Activated CD4-positive, alpha-beta T cell treated with anti-CD3 and anti-CD28 coated beads, Interleukin-2, Interleukin-4, amounts not matched to agents 100 ng/mL and 50 ng/mL, durations not matched to agents 16 hours and 8 hours (primary cell): ENCODE results near the gene DHDDS.

Experiments used
- DNase-seq: peaks from one replicate; pipeline ENCODE4 v3.0.0-alpha.2; 2020; ENCODE audit warnings: low spot score

Gene DHDDS

DNA sequence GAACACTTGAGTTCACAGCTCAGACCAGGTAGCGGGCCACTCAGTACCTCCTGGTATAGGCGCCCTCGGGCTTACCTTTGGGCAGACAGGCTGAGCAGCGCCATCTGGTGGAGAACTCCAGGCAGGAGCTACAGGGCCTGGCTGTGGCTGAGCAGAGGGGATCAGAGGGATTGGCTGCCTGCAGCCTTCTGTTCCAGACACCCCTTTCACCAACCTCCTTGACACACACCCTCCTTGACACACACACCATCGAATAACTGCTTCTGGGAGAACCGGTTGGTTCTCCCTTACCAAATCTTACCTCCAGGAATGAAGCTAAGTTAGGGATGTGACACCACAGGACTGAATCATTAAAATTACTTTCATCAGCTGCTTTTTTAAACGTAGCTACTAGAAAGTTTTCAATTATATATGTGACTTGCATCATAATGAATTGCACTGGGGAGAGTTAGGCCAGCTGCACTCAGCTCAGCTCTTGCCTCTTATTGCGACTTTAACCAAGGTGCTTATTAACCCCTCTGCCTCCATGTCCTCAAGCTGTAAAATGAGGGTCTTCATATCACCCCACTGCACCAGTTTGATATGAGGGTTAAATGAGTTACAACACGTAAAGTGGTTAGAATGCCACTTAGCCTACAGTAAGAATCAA lies 14.9 kb upstream of the DHDDS start:
- DNase-seq = peak; percentile 87

DNA sequence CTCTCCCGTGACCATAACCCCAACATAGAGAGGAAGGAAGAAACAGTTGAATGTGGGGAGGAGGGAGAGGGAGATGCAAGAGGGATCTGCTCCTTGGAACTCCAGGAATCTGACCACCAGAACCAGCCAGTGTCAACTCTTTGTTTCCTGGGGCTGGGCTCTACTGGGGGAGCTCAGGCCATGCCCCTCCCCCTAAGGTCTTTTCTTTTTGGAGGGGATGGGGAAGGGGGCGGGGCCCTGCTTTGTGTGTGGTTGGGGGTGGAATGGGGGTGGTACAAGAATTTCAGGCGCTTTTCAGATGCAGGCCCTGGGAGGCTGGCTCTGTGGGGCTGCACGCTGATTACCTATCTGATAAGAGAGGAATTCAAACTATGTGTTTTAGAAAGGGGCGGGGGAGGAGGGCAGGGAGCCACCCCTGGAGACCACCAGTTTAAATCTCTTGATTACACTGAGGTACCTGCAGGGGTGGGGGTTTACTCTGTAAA lies 13.2 kb upstream of the DHDDS start:
- DNase-seq = no peak

DNA sequence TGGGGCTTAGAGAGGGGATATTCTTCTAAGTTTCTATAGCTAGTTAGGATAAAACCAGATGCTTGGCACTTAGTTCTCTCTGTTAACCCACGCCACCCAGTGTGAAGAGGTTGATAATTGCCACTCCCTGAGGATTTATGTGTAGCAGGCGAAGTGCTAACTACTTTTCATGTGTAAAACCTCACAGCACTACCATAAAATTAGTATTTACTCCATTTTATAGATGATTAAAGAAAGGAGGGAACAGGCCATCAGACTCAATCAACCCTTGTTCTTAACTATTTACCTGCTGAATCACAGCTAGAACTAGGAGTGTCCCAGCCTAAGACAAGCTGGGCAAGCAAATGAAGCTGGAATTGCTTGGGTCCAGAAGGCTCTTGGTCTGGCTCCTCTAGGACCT lies 12.6 kb upstream of the DHDDS start:
- no peak for DNase-seq

DNA sequence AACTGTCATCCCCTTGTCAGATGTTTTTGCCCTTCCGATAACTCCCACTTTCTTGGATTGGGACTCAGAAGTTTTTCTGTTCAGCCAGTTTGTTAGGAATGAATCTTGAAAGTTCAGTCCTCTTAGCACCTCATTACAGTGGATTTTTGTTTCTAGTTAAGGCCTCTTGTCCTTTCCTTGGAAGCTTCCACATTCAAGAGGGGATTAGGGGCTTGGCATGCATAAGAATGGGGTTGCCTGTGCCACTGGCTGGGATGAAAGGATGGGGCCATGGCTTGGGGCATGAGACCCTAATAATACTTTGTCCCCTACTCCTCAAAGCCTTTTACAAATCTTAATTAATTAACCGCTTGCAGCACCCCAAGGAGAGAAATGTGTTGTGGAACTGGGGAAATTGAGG lies 2.4 kb upstream of the DHDDS start:
- DNase-seq = no peak

DNA sequence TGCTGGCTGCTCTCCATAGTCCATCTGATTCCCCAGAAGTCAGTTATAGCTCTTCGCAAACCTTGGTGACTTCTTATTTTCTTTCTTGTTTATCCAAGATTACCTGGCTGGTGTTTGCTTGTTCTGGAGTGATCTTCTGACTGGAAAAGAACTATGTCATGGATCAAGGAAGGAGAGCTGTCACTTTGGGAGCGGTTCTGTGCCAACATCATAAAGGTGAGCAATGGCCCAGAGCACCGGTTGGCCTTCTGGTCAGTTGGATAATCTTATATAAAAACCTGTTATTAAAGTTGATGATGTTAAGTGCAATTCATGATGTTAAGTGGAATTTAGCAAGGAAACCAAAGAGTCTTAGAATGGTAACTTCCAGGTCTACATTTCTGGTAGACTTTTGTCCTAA lies 672 bp downstream of the DHDDS start:
- no peak for DNase-seq

DNA sequence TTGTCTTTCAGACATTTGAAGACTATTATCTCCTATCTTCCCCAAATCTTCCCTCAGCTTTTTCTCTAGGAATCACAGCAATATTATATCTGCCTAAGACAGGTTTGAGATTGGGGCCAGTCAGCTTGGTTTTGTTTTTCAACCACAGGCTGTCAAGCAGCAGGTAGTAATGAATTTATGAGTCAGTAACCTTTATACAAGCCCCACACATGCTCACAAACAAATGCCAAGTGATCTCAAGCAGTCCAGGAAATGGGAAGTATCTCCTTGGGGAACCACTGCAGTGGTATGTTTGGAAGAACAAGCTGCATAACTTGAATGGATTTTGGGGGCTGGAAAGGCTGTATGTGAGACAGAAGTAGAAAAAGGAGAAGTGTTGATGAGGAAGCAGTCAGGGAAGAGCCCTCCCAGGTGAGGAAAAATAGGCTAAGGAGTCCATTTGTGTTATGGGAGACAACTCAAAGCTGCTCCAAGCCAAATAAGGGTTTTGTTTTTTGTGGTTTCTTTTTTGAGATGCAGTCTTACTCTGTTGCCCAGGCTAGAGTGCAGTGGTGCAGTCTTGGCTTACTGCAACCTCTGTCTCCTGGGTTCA lies 2.1 kb downstream of the DHDDS start:
- no peak for DNase-seq

DNA sequence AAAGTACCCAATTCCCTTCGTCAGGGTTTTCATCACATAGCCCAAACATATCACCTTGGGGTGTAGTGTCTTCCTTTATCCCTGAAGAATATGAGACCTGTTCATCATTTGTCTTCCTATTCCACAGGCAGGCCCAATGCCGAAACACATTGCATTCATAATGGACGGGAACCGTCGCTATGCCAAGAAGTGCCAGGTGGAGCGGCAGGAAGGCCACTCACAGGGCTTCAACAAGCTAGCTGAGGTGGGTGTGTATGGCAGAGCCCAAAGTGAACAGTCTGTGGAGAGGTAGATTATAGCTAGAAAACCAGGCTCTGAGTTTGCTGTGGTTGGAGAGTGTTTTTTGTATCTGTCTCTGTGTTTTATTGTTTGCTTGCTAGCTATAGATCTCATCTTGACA lies 5.9 kb downstream of the DHDDS start:
- no peak for DNase-seq

DNA sequence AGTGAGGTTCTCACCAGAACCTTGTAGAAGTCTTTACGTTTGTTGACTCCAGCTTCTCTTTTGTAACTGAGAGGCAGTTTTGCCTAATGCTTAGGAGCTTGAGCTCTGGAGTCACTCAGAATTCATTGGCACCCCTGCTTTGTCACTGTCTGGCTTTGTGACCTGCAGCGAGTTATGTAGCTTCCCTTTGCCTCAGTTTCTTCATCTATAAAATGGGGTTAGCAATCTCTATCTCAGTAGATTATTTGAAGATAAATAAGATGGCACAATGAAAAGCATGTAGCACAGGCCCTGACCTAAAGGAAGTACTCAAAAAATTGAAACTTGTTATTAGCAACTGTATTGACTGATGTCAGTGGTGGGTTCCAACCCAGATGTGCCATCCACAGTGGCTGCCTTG lies 8.1 kb downstream of the DHDDS start:
- no peak for DNase-seq

DNA sequence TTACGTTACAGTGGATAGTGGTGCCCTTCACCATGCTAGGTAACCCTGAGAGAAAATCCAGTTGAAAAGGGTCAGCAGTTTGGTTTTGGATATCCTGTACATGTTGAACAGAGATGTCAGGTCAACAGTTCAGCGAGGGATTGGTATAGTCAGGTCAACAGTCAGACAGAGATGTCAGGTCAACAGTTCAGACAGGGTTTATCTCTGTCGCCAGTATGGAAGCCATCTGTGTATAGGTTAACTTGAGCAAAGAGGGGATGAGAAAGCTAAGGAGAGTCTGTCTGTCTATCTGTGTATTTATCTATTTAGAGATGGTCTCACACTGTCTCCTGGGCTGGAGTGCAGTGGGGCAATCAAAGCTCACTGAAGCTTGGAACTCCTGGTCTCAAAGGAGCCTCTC lies 17.7 kb downstream of the DHDDS start:
- no peak for DNase-seq

DNA sequence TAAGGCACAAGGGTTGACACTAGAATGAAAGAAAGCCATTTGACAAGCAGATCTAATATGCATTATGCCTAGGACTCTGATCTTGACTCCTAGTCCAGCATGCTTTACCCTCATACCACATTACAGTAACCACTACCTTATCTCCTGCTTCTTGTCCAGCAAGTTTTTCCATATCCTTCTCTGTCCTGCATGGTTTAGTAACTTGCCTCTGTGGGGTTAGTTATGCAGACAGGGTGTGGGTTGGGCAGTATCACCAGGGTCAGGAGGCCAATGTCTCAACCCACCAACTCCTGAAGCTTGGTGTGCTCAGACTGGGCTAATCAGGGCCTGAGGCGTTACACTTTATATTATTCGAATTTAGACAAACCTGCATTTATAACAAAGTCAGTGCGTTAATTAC lies 18.8 kb downstream of the DHDDS start:
- no peak for DNase-seq

DNA sequence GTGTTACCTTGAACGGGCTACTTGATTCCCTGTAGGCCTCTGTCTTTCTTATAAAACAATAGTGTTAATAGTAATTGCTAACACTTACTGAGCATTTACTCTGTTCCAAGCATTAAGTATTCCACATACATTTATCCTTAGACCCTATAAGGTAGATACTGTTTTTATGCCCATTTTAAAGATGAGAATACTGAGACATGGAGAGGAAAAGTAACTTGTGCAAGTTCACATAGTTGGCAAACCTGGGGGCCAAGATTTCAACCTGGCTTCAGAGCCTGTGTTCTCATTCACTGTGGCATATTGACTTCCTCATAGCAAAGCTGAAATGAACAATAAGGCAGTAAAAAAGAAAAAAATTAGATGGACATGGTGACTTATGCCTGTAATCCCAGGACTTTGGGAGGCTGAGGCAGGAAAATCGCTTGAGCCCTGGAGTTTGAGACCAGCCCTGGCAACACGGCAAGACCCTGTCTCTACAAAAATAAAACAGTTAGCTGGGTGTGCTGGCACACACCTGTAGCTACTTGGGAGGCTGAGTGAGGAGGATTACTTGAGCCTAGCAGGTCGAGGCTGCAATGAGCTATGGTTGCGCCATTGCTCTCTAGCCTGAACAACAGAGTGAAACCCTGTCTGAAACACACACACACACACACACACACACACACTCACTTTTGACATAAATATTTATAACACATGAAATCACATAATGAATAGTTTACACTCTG lies 20.5 kb downstream of the DHDDS start:
- DNase-seq = no peak

DNA sequence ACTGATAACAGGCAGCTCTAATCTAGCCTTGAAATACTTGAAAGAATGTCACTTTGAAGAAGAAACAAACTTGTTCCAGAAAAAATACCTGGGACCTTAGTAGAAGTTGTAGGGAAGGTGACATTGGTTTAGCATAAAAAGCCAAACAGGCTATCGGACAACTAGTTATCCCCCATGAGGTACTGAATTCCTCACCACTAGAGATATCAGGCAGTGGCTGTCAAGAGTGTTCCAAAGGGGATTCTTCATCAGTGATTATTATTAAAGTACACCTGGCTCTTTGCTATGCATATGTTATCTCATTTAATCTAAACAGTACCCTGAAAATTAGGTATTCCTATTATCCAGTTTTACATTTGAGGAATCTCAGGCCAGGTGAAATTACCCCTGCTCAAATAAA lies 27.0 kb downstream of the DHDDS start:
- no peak for DNase-seq

DNA sequence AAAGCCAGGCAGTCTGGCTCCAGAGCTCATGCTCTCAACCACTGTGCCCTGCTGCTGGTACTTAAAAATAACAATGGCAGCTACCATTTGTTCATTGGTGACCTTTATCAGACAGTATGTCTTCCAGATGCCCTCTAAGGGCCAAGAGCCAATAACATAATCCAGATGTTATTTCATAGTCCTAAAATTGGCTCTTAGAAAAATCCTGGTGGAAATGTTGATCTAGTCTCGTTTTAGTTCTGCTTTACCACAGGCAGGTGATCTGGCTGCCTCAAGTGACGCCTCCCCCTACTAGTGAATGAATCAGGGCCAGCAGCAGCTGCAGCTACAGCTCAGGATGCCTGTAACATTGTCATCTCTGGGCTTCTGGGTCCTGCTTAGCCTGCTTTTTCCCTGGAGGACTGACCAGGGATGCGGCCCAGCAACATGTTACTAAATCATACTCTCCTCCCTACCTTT lies 27.5 kb downstream of the DHDDS start:
- DNase-seq = no peak

DNA sequence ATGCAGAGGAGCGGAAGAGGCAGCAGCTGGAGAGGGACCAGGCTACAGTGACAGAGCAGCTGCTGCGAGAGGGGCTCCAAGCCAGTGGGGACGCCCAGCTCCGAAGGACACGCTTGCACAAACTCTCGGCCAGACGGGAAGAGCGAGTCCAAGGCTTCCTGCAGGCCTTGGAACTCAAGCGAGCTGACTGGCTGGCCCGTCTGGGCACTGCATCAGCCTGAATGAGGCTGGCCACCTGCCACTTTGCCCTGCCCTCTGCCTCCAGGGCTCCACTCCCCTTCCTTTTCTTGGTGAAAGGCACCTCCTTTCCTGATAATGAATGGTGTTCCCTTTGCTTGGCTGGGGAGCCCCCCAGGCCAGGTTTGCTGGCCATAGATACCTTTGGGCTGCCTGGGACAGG lies 36.8 kb downstream of the DHDDS start:
- no peak for DNase-seq

DNA sequence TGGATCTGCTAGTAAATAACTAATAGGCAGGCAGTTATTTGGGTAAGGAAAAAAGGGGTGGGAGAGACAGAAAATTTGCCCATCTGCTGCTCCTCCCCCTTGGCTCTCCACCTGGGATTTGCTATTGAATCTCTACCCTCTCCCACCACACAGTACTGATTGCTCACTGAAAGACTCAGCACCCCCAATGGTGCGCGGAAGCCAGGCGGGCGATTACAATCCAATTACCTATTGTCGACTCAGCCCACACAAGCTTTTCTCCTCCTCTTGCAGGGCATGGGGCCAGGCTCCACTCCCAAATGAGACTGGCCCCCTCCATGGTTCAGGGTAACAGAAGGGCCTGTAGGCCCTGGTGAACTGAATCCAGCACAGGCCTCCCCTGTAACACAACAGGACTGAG lies 37.4 kb downstream of the DHDDS start:
- no peak for DNase-seq

DNA sequence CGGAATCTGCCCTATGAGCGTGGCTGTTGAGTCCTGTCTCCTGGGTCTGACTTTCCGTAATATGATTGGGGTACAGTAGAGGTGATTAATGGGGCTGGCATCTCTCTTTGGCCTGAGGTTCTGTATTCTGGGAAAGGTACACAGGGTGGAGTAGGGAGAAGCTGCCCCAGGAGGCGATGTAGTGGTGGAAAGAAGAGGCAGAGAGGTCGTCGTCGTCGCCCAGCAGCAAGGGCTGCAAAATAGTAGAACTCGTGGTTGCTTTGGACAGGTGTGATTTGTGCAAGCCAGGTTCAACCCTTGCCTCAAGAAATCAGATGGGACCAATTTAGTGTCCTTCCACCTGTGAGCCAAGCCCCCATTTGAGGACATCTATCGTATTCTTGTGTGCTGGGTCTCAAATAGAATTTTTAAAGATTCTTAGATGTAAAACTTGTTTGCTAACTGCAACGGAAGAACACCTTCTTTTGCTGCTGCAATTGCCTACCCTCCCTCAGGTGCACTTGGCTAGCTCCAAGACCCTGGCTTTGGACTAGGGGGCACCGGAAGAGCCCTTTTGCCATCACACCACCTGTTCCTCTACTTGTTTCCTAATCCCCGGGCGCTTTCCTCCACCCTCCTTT lies 38.9 kb downstream of the DHDDS start:
- no peak for DNase-seq

DNA sequence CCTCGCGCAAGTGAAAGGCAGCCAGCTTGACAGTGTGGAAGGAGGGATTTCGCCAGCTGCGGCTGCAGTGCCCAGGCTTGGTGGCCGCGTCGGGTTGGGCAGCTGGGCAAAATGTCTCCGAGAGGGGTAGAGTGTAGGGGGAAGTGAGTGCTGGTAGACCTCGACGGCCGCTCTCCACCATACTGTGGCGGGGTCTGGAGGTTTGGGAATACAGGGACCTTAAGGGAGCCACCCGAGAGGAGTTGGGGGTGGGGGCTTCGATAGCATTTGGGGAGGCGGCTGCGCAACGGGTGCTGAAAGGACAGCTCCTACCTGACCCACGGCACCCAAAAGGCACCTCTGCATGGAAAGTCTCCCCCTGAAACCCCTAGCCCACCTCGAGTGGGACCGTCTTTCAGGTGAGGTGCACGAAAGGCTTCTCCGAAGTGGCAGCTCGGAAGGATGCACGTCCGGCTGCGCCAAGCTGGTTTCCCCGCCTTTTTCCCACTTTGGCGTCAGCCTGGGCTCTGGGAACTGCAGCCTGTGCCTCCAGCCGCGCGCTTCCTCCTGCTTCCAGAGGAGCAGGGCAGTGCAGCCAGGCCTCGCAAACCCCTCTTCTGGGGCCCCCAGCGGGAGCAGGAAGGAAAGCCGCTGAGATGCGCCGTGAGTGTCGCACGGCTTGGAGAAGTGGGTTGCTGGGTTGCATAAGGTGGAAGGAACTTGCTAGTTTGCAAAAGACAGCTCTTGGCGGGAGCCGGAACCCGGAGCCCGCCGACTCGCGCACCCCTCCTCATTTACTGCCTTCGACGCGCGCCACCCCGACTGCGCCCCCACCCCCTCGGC lies 39.6 kb downstream of the DHDDS start:
- DNase-seq = peak; percentile 40

DNA sequence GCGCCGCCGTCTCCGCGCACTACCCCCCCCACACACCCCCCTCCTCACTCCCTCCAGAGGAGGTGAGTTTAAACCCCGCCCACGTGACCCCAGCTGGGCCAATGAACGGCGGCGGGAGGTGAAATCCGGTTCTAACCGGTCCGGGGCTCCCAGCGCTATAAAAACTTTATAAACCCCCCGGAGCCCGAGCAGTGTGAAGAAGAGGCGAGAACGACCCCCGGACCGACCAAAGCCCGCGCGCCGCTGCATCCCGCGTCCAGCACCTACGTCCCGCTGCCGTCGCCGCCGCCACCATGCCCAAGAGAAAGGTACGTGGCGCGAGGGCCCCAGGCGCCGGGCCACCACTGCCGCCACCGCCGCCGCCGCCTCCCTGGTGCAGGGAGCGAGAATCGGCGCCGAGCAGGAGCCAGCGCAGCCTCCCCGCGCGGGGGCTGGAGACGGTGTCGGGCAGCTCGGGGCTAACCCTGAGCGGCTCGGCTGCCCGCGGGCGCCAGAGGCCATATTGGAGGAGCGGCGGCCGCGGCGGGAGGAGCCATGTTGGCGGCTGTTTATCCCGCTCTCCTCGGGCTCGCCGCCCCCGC lies 40.3 kb downstream of the DHDDS start, which contains the start of gene HMGN2:
HMGN2 (plus strand) TSS at position 121 of the 581 bp plus-strand sequence; CDS start at position 294, 173 bp downstream.
- peak; percentile 93 for DNase-seq

DNA sequence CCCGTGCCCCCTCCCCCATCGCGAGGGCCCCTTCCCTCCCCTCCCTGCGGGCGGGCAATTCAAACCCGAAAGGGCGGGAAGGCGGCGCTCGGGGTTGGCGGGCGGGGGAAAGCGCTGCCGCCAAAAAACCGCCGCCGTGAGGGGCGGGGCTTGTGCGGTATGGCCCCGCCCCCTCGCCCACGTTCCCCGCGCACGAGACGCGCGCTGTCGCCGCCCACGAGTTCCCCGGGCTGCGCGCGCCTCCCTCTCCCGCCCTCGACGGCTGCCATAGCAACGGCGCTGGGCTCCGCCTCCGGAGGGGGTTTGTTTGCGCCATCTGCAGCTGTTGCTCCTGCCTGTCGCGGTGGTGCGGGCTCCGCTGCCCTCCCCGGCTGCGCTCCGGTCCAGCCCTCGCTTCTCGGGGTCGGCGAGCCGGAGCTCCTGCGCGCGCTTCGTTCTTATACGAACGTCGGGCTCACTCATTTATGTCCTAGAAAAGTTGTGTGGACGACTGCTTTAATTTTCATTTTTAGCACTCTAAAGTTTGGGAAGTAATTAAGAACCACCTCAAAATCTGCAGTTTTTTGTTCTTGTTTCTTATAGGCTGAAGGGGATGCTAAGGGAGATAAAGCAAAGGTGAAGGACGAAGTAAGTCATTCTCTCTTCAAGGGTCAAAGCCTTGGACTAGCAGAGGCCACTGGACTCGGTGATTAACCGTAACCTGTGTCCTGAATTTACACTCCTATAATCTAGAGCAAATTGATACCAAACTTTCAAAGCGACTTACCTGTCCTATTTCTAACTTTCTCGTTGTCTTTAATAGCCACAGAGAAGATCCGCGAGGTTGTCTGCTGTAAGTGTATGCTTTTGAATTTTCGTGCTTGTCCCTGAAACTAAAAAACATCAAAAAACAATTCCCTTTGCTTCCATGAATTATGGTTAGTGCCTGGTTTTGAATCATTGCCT lies 41.1 kb downstream of the DHDDS start:
- peak; percentile 94 for DNase-seq

DNA sequence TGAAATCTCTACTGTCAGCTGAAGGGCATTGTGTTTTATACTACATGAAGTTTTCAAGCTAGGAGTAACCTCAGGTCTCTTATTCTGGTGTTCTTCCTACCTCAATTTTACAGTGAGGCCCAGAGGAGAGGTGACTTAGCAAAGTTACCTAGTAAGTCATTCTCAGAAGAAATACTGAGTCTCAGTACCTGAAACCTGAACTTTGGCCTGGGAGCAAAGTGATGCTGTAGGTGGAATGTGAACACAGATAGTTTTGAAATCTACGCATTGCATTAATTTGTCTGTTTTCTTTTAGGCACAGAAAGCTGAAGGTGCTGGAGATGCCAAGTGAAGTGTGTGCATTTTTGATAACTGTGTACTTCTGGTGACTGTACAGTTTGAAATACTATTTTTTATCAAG lies 42.7 kb downstream of the DHDDS start:
- DNase-seq = no peak
